ENCODE measurements around the gene CCDC187. TPM values are rescaled to one million over a fixed set of nuclear protein-coding genes. Genes with fewer than 3 reads are reported as not detected.

Gene CCDC187
- total RNA-seq, 4 donors from 2014 or later, result 0.27 to 5.1 (median 2.2) TPM

- no peak overlapping the region for H3K4me3 ChIP-seq
- no peaks in the 10 kb centered on the region for H3K36me3 ChIP-seq
- TF ChIP-seq POLR2A (IDR thresholded peaks at IDR 0.05) (no peak), CTCF (IDR thresholded peaks at IDR 0.05) (no peak)
- intact Hi-C loops (cut with DNase I; ENCODE audit: low total_unique reads), result no loop called here
- no peak overlapping the region for H3K27ac ChIP-seq
- no peaks in the 10 kb centered on the region for H3K4me1 ChIP-seq
- H3K9me3 ChIP-seq, result no peaks in the 10 kb centered on the region
- DNase-seq, result no peak
- H3K27me3 ChIP-seq, result peaks cover 8 to 31% of the 10 kb centered on the region in 2 donors
Observed at GRCh38 chr9:136204145-136204805, 99.6 kb downstream of the CCDC187 start.

DNA sequence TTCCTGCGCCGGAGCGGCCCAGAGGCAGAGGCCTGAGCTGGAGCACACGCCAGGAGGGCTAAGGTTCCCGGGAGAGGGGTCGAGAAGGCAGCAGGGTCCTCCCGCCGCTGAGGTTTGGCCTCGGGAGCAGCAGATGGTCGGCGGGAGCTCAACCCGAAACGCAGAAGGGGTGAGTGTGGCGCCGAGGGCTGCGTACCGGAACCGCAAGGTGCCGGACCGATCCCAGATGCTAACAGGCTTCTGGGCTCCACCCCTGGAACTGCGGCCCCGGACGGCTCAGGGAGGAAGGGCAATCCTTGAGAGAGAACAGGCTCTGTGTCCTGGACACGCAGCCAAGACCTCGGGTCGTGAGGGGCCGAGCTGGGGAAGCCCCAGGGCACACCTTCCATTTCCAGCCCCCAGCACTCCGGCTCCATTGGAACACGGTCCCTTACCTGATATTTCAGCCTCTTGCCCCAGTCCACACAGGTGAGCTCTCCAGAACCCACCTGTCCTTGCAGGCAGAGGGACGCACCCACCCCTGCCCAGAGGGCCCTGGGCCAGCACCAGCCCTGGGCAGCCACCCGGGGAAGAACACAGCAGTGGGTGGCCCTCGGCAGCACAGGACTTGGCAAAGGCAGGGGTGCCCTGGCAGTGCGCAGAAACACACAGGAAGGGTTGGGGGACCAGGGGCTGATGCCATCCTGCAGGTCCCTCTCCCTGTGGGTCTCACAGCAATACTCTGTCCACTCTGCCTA, 100.3 kb downstream of the CCDC187 start:
- Histone ChIP-seq H3K4me3 (no peak overlapping the region), H3K4me1 (peaks cover 0 to 4% of the 10 kb centered on the region in 2 donors), H3K27me3 (peaks cover 8 to 31% of the 10 kb centered on the region in 2 donors), H3K27ac (no peak overlapping the region), H3K36me3 (no peaks in the 10 kb centered on the region), H3K9me3 (no peaks in the 10 kb centered on the region)
- DNase-seq, result no peak
- intact Hi-C loops (cut with DNase I; ENCODE audit: low total_unique reads), result no loop called here
- TF ChIP-seq CTCF (IDR thresholded peaks at IDR 0.05) (no peak), POLR2A (IDR thresholded peaks at IDR 0.05) (no peak)

DNA sequence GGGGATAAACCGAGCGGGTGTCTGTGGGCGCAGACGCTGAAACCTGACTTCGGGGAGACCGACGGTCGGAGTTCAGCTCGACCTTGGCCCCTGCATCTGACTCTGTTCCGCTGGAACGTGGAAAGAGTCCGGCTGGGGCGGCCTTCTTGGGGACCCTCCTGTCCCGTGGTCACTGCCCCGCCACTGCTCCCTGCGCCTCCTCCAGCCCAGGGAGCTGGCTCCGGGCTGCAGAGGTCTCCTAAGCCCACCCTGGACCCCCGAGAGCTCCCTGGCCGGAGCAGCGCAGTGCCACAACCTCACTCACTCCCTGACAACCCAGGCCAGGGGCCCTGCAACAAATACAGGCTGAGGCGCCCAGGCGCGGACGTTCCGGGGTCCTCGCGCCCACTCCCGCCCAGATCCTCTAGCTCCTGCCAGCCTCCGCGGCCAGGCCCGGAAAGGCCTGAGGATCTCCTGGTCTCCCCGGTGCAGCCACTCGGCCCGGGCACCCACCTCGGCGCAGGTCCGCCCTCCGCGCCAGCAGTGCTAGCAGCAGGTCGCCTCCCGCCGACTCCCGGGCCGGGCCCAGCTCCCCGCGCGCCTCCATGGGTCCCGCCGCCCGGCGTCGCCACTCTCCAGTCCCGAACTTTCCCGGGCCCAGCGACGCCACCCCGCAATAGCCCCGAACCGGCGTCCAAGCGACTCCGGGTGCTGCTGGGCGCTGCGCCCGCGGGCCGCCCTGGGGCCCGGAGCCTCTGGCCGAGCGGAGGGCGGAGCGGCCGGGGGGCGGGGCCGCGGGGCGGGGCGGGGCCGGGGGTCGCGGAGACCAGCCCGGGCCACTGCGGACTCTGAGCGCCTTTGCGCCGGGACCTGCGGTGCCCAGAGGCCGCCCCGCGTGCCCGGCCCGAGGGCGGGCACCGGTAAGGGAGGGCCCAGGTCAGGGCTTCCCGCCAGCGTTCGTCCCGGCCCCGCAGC, 101.2 kb downstream of the CCDC187 start:
- intact Hi-C loops (cut with DNase I; ENCODE audit: low total_unique reads), result no loop called here

GRCh38 chr9:136201609-136202453, 102.1 kb downstream of the CCDC187 start:
- Histone ChIP-seq H3K9me3 (no peaks in the 10 kb centered on the region), H3K36me3 (no peaks in the 10 kb centered on the region), H3K27ac (no peak overlapping the region), H3K4me3 (no peak overlapping the region), H3K27me3 (peaks cover 8 to 45% of the 10 kb centered on the region in 2 donors), H3K4me1 (peaks cover 0 to 8% of the 10 kb centered on the region in 2 donors)
- TF ChIP-seq CTCF (IDR thresholded peaks at IDR 0.05), result no peak
- no peak for TF ChIP-seq POLR2A (IDR thresholded peaks at IDR 0.05)
- DNase-seq, result no peak
- intact Hi-C loops (cut with DNase I; ENCODE audit: low total_unique reads), result no loop called here

More for the DNA sequence above, 101.2 kb downstream of the CCDC187 start:
- H3K27ac ChIP-seq, result no peak overlapping the region
- peaks cover 8 to 37% of the 10 kb centered on the region in 2 donors for H3K27me3 ChIP-seq
- TF ChIP-seq CTCF (IDR thresholded peaks at IDR 0.05) (no peak), POLR2A (IDR thresholded peaks at IDR 0.05) (no peak)
- no peak for DNase-seq
- peaks cover 0 to 8% of the 10 kb centered on the region in 2 donors for H3K4me1 ChIP-seq
- no peaks in the 10 kb centered on the region for H3K9me3 ChIP-seq
- H3K4me3 ChIP-seq, result no peak overlapping the region
- no peaks in the 10 kb centered on the region for H3K36me3 ChIP-seq

All from uterus (tissue), 4 donors.